Stimulated activated naive CD8-positive, alpha-beta T cell treated with anti-CD3 and anti-CD28 coated beads, Interleukin-15, amount 100 ng/mL, for 72 hours (primary cell): Measurements from ENCODE around the gene RIMBP2.

ENCODE experiments used
- ATAC-seq: fragments of 150-1000 bp; cut with Tn5 transposase; 2 replicates; pipeline ENCODE4 v1.10.0; 2021; ENCODE audit warnings: mild to moderate bottlenecking, moderate library complexity
- DNase-seq, 2 donors: peaks; one replicate each; pipeline ENCODE4 v3.0.0; 2021 to 2022
- H3K27ac Mint-ChIP-seq, 2 donors: one replicate each; pipeline ENCODE4 v1.8.0; 2022; ENCODE audit warnings: mild to moderate bottlenecking in 2 of 2, mixed read lengths in 2 of 2, moderate library complexity in 2 of 2
- H3K27me3 Mint-ChIP-seq: one replicate; pipeline ENCODE4 v1.8.0; 2022; ENCODE audit warnings: mixed read lengths
- H3K4me1 Mint-ChIP-seq: one replicate; pipeline ENCODE4 v1.8.0; 2022; ENCODE audit warnings: mild to moderate bottlenecking, mixed read lengths
- H3K4me3 Mint-ChIP-seq, 2 donors: one replicate each; pipeline ENCODE4 v1.8.0; 2022; ENCODE audit warnings: mild to moderate bottlenecking in 2 of 2, mixed read lengths in 2 of 2, moderate library complexity in 1 of 2
- H3K9me3 Mint-ChIP-seq, 2 donors: one replicate each; pipeline ENCODE4 v1.8.0; 2022; ENCODE audit warnings: mixed read lengths in 2 of 2

The RIMBP2 gene

GRCh38 chr12:130494736-130495135, 221.4 kb downstream of the RIMBP2 start:
- Mint-ChIP-seq H3K27me3 (no peaks in the 10 kb centered on the region), H3K9me3 (peaks cover 6 to 9% of the 10 kb centered on the region in 2 donors)

GRCh38 chr12:130493951-130494350, 222.1 kb downstream of the RIMBP2 start:
- H3K27me3 Mint-ChIP-seq = no peaks in the 10 kb centered on the region
- H3K9me3 Mint-ChIP-seq = peaks cover 0 to 9% of the 10 kb centered on the region in 2 donors
- DNase-seq (no peak), ATAC-seq (no peak)
- H3K4me3 Mint-ChIP-seq = no peak overlapping the region
- H3K27ac Mint-ChIP-seq = no peak overlapping the region
- H3K4me1 Mint-ChIP-seq = no peaks in the 10 kb centered on the region

More at GRCh38 chr12:130494736-130495135, 221.4 kb downstream of the RIMBP2 start:
- Mint-ChIP-seq H3K27ac (no peak overlapping the region), H3K4me3 (no peak overlapping the region), H3K4me1 (no peaks in the 10 kb centered on the region)
- ATAC-seq (no peak), DNase-seq (no peak)

GRCh38 chr12:130491421-130492357, 224.4 kb downstream of the RIMBP2 start:
- Mint-ChIP-seq H3K9me3 (peaks cover 0 to 4% of the 10 kb centered on the region in 2 donors), H3K4me1 (no peaks in the 10 kb centered on the region), H3K27ac (peak overlapping the region in 1 of 2 donors; percentile 4), H3K27me3 (peaks cover 5% of the 10 kb centered on the region), H3K4me3 (no peak overlapping the region)
- DNase-seq (no peak), ATAC-seq (no peak)

- Mint-ChIP-seq H3K27me3 (peaks cover 13% of the 10 kb centered on the region), H3K4me3 (no peak overlapping the region), H3K9me3 (peaks cover 0 to 4% of the 10 kb centered on the region in 2 donors), H3K4me1 (no peaks in the 10 kb centered on the region), H3K27ac (no peak overlapping the region)
- ATAC-seq = no peak
- DNase-seq = no peak
Measured at GRCh38 chr12:130490674-130491073, 225.4 kb downstream of the RIMBP2 start.

GRCh38 chr12:130489293-130489692, 226.8 kb downstream of the RIMBP2 start:
- Mint-ChIP-seq H3K4me1 (no peaks in the 10 kb centered on the region), H3K9me3 (peaks cover 0 to 4% of the 10 kb centered on the region in 2 donors), H3K27ac (peak overlapping the region in 1 of 2 donors; percentile 40), H3K27me3 (peaks cover 13% of the 10 kb centered on the region), H3K4me3 (no peak overlapping the region)
- no peak for ATAC-seq
- no peak for DNase-seq

- no peak for ATAC-seq
- Mint-ChIP-seq H3K27me3 (peaks cover 13% of the 10 kb centered on the region), H3K4me1 (no peaks in the 10 kb centered on the region)
Measured at GRCh38 chr12:130488358-130488710, 227.8 kb downstream of the RIMBP2 start.

GRCh38 chr12:130487636-130488357, 228.3 kb downstream of the RIMBP2 start:
- DNase-seq = no peak
- Mint-ChIP-seq H3K9me3 (peaks cover 0 to 4% of the 10 kb centered on the region in 2 donors), H3K4me3 (no peak overlapping the region), H3K27ac (no peak overlapping the region), H3K27me3 (peaks cover 13% of the 10 kb centered on the region), H3K4me1 (no peaks in the 10 kb centered on the region)
- ATAC-seq = no peak

More at GRCh38 chr12:130488358-130488710, 227.8 kb downstream of the RIMBP2 start:
- Mint-ChIP-seq H3K9me3 (peaks cover 0 to 4% of the 10 kb centered on the region in 2 donors), H3K4me3 (no peak overlapping the region), H3K27ac (no peak overlapping the region)
- DNase-seq = no peak

- H3K27me3 Mint-ChIP-seq = peaks cover 13% of the 10 kb centered on the region
- peaks cover 0 to 4% of the 10 kb centered on the region in 2 donors for H3K9me3 Mint-ChIP-seq
- DNase-seq = no peak
- H3K4me1 Mint-ChIP-seq = no peaks in the 10 kb centered on the region
- no peak overlapping the region for H3K4me3 Mint-ChIP-seq
- no peak for ATAC-seq
- no peak overlapping the region for H3K27ac Mint-ChIP-seq
Measured at GRCh38 chr12:130486891-130487416, 229.1 kb downstream of the RIMBP2 start.

GRCh38 chr12:130486146-130486435, 230.0 kb downstream of the RIMBP2 start:
- no peak overlapping the region for H3K4me3 Mint-ChIP-seq
- peaks cover 16% of the 10 kb centered on the region for H3K27me3 Mint-ChIP-seq
- DNase-seq (no peak), ATAC-seq (no peak)
- H3K27ac Mint-ChIP-seq = no peak overlapping the region
- H3K9me3 Mint-ChIP-seq = peaks cover 0 to 4% of the 10 kb centered on the region in 2 donors
- H3K4me1 Mint-ChIP-seq = no peaks in the 10 kb centered on the region

GRCh38 chr12:130485291-130486145, 230.6 kb downstream of the RIMBP2 start:
- Mint-ChIP-seq H3K4me1 (no peaks in the 10 kb centered on the region), H3K27me3 (peaks cover 21% of the 10 kb centered on the region), H3K4me3 (no peak overlapping the region), H3K9me3 (peaks cover 0 to 4% of the 10 kb centered on the region in 2 donors), H3K27ac (no peak overlapping the region)
- DNase-seq (no peak), ATAC-seq (no peak)

GRCh38 chr12:130484221-130484620, 231.9 kb downstream of the RIMBP2 start:
- no peak overlapping the region for H3K27ac Mint-ChIP-seq
- DNase-seq (no peak), ATAC-seq (no peak)
- peaks cover 0 to under 1% of the 10 kb centered on the region in 2 donors for H3K9me3 Mint-ChIP-seq
- peaks cover 24% of the 10 kb centered on the region for H3K27me3 Mint-ChIP-seq
- no peak overlapping the region for H3K4me3 Mint-ChIP-seq
- no peaks in the 10 kb centered on the region for H3K4me1 Mint-ChIP-seq

GRCh38 chr12:130483616-130484180, 232.4 kb downstream of the RIMBP2 start:
- Mint-ChIP-seq H3K27me3 (peaks cover 24% of the 10 kb centered on the region), H3K4me3 (no peak overlapping the region), H3K27ac (no peak overlapping the region), H3K4me1 (no peaks in the 10 kb centered on the region), H3K9me3 (no peaks in the 10 kb centered on the region)
- DNase-seq (no peak), ATAC-seq (peak; percentile 58)

GRCh38 chr12:130482448-130482847, 233.7 kb downstream of the RIMBP2 start:
- ATAC-seq = no peak
- Mint-ChIP-seq H3K4me1 (no peaks in the 10 kb centered on the region), H3K9me3 (no peaks in the 10 kb centered on the region), H3K27ac (no peak overlapping the region), H3K4me3 (no peak overlapping the region), H3K27me3 (peaks cover 24% of the 10 kb centered on the region)
- no peak for DNase-seq

GRCh38 chr12:130481392-130481879, 234.7 kb downstream of the RIMBP2 start:
- Mint-ChIP-seq H3K27me3 (peaks cover 16% of the 10 kb centered on the region), H3K4me3 (no peak overlapping the region), H3K4me1 (no peaks in the 10 kb centered on the region), H3K9me3 (no peaks in the 10 kb centered on the region), H3K27ac (no peak overlapping the region)
- no peak for DNase-seq
- no peak for ATAC-seq

GRCh38 chr12:130480887-130481286, 235.2 kb downstream of the RIMBP2 start:
- DNase-seq (no peak), ATAC-seq (peak; percentile 44)
- H3K4me3 Mint-ChIP-seq = no peak overlapping the region
- no peaks in the 10 kb centered on the region for H3K4me1 Mint-ChIP-seq
- H3K27me3 Mint-ChIP-seq = peaks cover 11% of the 10 kb centered on the region
- no peak overlapping the region for H3K27ac Mint-ChIP-seq
- H3K9me3 Mint-ChIP-seq = no peaks in the 10 kb centered on the region
